NCI-H226 (cell line): ENCODE measurements around the gene KLHDC3.

ENCODE experiments used
- DNase-seq: peaks from one replicate; pipeline ENCODE4 v3.0.0-alpha.2; 2015

The KLHDC3 gene, protein sequence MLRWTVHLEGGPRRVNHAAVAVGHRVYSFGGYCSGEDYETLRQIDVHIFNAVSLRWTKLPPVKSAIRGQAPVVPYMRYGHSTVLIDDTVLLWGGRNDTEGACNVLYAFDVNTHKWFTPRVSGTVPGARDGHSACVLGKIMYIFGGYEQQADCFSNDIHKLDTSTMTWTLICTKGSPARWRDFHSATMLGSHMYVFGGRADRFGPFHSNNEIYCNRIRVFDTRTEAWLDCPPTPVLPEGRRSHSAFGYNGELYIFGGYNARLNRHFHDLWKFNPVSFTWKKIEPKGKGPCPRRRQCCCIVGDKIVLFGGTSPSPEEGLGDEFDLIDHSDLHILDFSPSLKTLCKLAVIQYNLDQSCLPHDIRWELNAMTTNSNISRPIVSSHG

DNA sequence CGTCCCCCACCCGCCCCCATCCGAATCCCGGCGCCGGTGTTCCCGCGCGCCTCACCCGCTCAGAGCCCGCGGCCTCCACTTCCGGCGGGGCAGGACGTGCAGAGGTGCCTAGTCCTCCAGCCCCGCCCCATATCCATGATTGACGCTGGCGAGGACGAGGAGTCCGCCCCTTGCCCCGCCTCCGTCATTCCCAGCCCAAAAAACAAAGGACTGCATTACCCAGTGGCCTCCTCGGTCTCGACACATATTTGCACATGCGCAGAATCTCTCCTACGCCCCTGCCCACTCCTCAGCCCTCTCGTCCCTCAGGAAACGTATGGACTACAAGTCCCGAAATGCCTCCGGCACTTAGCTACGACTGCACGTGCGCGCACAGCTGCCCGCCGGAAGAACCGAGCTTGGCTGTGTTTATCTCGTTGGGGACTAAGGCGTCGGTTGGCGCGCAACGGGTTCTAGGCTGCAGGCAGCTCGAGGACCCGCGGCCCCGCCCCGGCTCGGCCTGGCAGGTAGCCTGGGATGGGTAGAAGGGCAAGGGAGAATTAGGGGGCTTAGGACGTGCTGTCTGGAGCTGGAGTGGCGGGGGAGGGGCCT is at the start of gene KLHDC3, which contains the start of gene MEA1:
TSS of gene KLHDC3 (plus strand) at position 407 of the 591 bp plus-strand sequence. CDS start 2,944 bp downstream, outside the sequence.
TSS of gene MEA1 (minus strand) at position 104 of the 591 bp plus-strand sequence. CDS start 133 bp downstream, outside the sequence.
- peak; percentile 99 for DNase-seq

DNA sequence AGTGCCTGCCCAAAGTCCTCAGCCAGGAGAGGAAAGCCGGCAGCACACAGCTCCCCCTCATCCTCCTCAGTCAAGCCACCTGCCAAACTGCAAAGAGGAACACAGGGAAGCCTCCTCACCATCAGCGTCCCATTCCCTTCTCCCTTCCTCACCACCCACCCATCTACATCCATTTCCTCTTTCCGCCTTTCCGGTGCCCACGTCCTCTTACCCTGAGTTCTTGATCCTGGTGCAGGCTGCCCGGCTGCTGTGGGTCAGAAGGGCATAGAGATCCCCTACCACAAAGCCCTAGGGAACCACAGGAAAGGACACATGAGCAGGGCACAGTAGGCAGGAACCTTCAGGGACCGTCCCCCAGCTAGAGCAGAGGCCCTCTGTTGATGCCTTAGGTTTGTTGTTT is 47.5 kb upstream of the KLHDC3 start:
- no peak for DNase-seq

DNA sequence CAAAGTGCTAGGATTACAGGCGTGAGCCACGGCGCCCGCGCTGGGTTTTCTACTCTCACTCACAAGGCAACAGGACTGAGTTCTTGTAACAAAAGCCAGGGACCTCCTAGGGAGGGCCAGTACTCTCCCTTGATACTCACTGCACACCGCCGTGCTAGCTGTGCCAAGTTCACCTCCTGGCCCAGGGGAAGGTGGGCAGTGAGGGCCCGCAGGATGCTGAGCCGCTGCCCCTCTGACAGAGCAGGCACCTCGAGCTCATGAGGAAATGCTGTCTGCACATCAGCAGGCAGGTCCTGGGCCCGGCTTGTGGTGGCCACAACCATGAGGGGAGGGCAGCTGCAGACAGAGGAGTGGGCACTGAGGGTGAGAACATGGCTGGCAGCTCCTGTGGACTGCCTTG is 46.8 kb upstream of the KLHDC3 start:
- no peak for DNase-seq

DNA sequence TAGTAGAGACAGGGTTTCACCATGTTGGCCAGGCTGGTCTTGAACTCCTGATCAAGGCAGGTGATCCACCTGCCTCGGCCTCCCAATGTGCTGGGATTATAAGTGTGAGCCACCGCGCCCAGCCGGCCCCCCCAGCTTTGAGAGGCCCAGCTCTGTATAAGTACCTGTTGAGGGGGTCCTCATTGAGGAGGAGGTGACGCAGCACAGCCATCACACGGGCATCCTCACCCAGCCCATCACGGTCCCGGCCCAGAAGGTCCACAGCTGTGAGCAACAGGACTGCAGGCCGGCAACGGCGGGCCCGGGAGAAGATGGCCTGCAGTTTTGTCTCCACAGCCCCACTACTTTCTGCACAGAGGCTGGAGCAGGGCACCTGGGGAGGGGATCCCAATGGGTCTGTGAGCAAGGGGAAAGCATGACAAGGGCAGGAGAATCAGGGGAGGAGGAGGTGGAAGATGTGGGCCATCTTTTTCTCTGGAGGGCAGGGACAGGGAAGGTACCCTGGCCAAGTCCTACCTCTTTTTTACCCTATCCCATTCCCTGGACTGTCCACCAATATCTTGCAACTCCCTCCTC is 45.8 kb upstream of the KLHDC3 start:
- DNase-seq = no peak

DNA sequence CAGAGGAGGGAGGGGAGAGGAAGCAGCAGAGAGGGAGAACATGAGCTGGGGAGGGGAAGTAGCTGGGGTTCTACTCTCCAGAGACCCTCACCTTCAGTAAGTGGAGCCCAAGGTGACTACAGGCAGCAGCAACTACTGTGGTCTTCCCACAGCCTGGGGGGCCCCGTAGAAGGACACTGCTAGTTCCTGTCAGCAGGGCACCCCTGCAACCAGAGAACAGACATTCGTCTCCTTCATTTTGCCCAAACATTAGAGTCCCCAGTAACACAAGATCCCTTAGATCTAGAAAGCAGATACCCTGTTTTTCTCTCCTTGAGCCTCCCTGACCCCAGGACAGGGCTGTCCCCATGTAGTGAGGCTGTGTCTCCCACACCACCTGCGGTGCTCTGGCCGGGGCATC is 45.3 kb upstream of the KLHDC3 start:
- DNase-seq = no peak

DNA sequence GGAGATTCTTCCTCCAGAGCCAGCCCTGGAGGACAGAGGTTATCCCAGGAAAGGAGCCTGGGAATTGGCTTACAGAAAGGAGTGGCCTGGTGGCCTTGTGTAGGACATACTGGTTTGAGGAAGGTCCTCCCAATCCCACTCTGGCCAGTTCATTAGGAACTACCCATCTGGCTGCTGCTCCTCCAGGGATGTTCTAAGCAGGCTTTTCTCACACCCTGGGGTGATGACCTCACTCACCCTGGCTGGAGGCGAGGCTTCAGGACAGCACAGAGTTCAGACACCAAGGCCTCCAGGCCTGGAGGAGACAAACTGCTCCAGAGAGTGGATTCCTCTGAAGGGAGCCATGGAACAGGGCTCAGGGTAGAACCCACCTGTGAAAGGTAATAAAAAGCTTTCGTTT is 44.6 kb upstream of the KLHDC3 start:
- DNase-seq = no peak

DNA sequence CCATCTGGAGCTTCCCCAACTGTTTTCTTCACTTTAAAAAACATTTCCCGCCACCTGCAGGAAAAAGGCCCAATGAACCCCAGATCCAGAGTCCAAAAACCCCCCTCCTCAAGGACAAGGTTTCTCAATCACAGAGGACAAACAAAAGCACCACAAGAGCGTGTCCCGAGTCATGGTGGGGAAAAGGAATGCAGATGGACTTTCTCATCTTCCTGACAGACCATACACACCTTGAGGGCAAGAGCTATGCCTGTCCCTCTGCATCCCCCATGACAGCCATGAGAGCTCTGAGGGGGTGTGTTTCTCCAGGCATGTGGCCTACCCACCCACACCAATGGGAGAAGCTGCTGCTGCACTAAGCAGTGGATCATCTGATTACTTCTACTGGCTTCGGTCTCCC is 44.1 kb upstream of the KLHDC3 start:
- DNase-seq = no peak

DNA sequence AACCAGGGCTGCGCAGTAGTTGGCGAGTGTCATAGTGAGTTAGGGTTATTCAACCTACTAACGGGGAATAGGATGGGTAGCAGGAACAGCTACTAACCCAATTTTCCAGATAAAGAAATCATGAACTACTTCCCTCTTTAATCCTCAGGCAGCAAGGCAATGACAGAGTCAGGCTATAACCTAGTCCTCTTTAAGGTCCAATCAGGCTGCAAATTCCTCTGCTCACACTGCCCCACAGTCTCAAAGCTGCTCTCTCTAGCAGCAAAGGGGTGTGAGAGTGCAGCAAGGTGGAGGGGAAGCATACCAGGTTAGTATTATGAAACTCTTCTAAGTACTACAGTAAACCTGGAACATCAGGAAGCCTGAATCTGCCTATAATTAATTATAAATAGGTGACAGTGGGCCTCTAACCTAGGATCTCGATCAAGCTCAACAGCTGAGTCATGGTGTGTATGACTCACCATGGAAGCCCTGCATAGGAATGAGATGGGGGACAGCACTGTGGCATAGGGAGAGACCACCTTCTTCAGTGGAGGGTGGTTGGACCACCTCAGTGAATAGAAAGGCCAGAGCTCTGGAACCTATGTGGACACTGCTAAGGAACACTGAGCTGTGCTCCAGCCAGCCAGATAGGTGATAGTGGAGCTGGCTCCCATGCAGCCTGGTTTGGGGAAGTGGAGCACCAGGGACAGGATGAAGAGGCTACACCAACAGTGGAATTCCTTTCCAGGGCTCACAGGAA is 43.0 kb upstream of the KLHDC3 start:
- DNase-seq = peak; percentile 11

DNA sequence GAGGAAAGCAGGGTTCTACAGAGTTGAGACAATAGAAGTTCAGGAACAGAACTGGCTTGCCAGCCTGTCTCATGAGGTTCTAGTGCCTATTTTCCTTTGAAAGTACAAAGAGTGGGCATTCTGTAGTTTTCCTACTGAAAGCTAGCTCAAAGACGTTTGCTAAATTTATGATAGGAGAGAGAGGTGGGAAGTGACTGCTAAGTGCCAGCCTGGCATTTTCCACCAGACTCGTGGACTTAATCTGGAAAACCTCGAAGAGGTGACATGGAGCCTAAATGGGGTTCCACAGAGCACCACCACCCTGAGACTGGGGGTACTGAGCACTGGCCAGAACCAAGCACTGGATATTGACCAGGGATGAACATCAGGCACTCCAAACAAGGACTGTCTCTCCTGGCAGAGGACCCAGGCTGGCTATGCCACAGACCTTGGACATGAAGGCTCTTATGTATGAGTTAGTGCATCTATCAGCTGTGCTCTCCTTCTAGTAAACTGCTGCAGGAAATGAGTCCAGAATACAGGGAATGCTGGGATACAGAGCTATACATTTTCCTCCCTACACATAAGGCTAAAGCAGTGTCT is 42.2 kb upstream of the KLHDC3 start:
- no peak for DNase-seq

DNA sequence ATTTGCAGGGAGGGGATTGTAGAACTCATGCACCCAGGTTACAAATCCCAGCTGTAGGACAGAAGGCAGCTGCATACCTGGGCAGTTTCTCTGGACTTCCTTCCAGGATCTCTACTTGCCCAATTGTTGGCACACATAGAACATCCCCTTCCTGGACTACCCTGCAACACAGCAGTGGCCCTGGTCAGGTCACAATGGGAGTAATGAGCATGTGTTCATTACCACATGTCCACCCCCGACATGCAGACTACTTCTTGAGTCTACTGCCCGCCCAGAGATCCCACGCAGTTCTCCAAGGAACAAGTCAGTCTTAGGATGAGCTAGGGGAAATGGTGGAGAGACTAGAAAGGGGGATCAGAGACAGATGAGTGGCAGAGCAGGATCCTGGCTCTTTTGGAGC is 40.1 kb upstream of the KLHDC3 start:
- DNase-seq = no peak

DNA sequence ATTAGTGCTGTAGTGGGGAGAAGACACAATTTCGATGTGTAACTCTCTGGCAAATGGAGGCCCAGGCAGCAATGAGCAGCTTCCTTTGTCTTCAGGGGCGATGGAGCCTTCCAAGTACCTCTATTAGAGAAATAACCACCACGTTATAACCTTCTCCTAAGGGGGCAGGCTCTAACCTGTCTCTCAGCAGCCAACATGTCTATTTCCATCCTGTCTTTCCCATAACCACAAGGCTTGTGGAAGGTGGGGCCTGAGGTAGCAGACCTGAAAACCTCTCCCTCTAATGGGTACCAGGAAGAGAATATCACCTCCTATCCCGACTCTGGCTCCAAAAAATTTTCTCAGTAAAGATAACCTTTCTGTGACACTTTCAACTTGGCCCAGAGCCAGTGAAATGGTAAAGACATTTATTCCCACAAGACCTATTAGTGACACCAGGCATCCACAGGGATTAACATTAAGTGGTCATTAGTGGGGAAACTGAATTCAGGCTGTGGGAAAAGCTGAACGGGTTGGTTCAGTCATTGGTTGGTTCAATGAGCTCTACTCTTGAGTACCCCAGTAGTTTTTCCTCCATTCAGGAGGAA is 39.0 kb upstream of the KLHDC3 start:
- DNase-seq = no peak

DNA sequence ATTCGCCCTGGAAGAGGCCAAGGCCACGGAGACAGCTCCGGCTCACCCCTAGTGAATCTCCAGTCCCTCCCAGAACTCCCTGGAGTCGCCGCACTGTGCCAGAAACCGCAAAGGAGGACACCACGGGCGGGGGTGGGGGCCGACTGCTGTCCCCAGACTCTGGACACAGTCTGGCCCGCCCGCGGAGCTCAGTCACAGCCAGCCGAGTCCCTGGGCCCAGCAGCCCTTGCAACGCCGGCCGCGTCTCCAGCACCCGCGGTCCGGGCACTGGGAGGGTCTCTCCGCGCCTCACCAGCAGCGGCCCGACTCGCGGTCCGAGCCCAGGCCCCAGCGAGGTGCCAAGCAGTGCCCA is 35.6 kb upstream of the KLHDC3 start:
- DNase-seq = no peak

DNA sequence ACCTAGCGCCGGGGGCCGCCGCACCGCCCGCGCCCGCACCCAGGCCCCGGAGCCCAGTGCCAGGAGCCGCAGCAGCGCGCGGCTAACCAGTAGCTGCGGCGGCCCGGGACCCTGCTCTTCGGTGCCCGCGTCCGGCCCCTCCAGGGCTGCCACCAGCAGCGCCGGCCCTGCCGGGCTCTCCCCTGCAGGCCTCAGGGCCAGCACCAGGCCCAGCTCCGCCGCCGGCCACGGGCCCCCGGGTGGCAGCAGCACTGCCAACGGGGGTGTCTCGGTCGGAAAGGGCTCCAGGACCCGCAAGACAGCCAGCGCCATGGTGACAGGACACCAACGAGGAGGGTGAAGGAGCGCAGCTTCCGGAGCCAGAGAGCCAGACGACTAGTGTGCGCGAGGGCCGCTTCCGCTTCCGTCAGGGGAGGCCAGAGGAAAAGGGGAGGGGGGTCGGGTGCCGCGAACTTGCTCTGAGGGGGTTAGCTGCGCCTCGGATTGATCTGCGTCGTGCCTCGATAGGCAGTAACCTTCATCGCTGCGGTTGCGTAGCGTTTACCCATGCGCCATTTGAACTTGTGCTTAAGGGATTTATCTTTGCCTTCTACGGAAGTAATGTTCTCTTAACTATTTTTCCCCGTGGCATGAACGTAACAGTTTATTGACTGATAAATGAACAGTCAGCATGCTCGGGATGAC is 35.1 kb upstream of the KLHDC3 start, which contains the start of gene PEX6:
TSS of gene PEX6 (minus strand) at position 343 of the 684 bp plus-strand sequence. CDS start at position 312, 31 bp downstream.
- DNase-seq = peak; percentile 70

DNA sequence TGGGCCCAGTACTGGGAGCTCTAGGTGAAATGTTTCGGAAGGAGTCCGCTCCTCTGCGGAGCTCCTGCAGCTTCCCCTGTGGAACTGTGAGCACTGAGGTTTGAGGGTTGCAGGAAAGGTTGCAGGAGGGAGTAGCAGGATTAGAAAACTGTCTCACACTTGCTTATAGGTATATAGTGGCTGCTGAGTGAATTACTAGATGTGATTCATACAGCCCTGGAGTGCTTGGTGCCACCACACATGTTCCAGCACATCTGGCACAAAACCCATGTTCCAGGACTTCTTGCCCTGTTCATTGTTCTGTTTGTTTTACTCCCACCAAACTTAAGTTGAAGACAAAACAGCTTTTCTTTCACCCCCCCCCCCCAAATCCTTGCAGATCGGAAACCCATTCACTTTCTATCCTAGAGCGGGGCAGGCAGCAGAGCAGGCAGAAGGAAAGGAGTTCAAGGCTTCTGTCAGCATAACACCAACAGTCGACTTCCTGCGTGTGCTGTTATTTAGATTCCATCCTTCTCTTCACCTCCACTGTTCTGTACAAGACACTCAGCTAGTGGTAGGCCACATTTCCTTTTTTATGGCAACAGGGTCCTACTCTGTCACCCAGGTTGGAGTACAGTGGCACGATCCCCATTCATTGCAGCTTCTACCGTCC is 34.4 kb upstream of the KLHDC3 start:
- peak; percentile 5 for DNase-seq

DNA sequence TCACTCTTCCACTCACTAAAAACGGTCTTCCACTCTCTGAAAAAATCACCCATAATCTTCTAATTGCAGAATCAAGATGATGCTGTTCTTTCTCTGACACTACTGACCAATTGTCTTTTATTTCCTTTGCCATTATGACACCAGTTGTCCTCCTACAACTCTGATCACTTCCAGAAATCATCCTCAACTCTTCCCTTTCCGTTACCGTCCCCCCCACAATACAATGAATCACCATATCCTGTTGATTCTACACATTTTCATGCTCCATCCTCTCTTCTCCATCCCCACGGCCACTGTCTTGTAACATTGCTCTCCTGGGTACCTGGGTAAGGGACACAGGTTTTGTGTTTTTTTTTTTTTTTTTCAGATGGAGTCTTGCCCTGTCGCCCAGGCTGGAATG is 32.2 kb upstream of the KLHDC3 start:
- DNase-seq = no peak

DNA sequence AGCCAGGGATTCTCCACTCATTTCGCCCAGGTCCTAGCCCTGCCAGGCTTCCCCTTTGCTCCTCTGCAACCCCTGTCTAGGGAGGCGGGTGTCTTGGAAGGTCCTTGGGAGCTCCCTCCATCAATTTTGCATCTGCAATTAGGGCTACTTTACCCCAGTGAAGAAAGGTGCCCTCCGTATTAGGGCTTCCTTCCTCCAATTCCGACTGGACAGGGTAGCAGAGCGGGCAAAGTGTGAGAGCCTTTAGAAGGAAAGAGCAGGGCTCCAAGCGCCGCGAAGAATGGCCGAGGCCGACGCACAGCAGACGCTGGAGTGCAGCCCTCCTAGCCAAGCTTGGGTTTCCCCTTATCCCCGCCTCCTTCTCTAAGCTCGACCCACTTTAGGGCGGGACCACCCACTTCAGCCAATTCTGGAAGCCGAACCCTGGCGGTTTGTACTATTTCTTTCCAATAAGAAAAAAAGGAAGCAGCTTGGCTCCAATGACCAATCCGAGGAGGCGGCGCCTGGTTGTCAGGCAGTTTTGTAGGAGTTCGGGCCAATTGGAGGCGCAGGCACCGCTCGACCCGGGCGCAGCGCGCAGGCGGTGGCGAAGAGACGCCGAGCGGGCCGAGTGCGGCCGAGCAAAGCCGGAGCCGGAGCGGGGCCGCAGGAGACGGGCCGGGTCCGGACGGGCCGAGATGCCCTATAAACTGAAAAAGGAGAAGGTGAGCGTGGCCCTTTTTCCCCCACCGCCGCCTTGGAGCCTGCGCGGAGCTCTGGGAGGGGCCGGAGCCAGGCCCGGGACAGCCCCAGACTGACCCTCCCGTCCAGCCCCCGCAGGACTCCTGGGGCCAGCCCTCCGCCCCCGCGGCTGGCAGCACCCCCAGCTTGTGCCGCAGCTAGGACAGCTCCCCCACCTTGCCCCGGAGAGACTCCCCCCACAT is 29.8 kb upstream of the KLHDC3 start, which contains the start of gene PPP2R5D:
TSS of gene PPP2R5D (plus strand) at position 570 of the 923 bp plus-strand sequence. CDS start at position 678, 108 bp downstream.
- DNase-seq = peak; percentile 98

DNA sequence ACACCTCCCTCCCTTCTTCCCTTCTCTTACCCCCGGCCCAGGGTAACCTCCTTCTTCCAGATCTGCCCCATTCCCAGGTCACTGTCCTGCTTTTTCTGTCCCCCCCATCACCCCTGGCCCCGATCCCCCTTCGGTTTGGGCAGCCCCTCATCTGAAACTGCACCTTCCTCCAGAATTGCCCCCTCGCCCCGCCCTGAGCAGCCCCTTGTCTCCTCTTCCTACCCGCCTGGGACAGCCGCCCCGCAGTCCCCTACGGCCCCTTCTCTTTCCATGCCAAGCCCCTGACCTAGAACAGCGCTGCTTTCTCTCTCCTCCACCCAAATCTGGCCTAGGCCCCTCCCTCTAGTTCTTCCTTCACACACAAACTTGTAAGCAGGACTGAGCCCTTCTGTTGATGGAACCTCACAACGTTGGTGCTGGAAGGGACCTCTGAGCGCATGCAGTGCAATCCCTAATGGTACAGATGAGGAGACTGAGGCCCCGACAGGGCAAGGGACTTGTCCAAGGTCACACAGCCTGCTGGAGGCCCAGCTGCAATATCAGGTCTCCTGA is 29.0 kb upstream of the KLHDC3 start:
- no peak for DNase-seq

DNA sequence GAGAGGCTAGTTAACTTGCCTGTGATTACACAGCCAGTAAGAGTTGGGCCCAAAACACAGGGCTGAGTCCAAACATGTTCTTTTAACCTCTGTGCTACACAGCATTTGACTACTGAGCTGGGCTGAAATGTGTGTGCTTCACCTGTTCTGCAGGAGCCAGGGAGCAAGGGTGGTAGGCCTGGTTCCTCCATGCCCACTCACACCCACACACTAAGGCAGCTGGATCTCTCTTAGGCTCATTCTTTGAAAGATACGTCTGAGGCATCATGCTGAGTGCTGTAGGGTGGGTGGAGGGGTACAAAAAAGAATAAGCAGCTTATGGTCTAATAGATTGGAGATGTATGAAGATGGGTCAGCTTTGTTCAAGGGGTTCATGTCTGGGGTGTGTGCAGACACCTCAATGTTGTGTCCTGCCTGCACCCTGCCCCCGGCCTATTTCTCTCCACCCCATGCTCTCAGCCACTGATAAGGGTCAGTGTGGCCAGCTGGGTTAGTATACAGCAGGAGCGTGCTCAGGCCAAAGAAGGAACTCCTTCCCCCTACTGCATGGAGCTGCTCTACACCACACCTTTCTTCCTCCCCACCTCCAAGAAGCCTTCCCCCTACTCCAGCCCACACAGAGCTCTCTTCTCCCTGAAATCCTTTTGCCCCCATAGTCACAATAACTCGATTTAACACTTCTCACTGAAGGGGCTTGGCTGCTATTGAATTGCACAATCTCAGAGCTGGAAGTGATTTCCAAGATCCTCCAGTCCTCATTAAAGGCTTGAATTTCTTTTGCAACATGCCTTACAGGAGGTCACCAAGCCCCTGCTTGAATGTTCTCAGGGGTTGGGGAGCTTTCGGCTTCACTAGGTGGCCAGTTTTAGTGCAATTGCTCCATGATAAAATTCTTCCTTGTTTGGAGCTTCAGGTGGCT is 26.3 kb upstream of the KLHDC3 start:
- DNase-seq = no peak
